G401 (cell line): ENCODE results near the gene WDR81. TPM values are rescaled to one million over a fixed set of nuclear protein-coding genes. Genes with fewer than 3 reads are reported as not detected.
"Not testable (repeated sequence)": the region's sequence is repeated elsewhere in the genome, so short reads cannot be mapped to it uniquely, and the experiment has no call there.

Experiments used
- DNase-seq: peaks from one replicate; pipeline ENCODE4 v3.0.0-alpha.2; 2015; ENCODE audit warnings: low spot score
- in situ Hi-C: cut with HindIII; loops from 2 replicates; pipeline ENCODE4 v1.10.0; 2016; ENCODE audit warnings: low sequenced_read_pairs, mixed read lengths
- total RNA-seq: library from RNA; depleted of rRNA; stranded (reverse); fragments of >200 nt; shearing (Covaris generic); gene quantifications from 2 replicates; pipeline ENCODE4 v1.2.3, GENCODE V29; 2014; rRNA removed

The WDR81 gene
- total RNA-seq, 1 experiment from 2014 or later = 29.9 TPM

DNA sequence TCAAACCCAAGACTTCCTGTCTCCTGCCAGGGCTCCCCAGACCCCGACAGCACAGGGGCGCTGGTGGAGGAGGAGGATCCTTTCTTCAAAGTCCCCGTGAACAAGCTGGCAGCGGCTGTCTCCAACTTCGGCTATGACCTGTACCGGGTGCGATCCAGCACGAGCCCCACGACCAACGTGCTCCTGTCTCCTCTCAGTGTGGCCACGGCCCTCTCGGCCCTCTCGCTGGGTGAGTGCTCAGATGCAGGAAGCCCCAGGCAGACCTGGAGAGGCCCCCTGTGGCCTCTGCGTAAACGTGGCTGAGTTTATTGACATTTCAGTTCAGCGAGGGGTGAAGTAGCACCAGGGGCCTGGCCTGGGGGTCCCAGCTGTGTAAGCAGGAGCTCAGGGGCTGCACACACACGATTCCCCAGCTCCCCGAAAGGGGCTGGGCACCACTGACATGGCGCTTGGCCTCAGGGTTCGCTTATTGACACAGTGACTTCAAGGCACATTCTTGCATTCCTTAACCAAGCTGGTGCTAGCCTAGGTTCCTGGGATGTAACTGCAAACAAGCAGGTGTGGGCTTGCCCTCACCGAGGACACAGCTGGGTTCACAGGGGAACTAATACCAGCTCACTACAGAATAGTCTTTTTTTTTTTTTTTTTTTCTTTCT, 45.4 kb downstream of the WDR81 start:
- no peak for DNase-seq

DNA sequence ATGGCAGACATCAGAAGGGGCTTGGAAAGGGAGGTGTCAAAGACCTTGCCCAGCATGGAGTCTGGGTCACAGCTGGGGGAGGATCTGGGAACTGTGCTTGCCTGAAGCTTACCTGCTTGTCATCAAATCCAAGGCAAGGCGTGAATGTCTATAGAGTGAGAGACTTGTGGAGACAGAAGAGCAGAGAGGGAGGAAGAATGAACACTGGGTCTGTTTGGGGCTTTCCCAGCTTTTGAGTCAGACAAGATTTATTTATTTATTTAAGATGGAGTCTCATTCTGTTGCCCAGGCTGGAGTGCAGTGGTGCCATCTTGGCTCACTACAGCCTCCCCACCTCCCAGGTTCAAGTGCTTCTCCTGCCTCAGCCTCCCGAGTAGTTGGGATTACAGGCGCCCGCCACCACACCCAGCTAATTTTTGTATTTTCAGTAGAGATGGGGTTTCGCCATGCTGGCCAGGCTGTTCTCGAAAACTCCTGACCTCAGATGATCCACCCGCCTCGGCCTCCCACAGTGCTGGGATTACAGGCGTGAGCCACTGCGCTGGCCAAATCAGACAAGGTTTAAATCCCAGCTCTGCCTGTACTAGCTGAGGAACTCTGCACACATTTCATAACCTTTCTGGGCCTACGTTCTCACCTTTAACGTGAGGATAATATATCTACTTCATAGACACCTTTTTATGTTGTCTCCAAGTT, 48.6 kb downstream of the WDR81 start:
- in situ Hi-C loops = not testable (repeated sequence)

More for the DNA sequence above, 45.4 kb downstream of the WDR81 start:
- in situ Hi-C loops = no loop called here

GRCh38 chr17:1773696-1774181, 49.2 kb downstream of the WDR81 start:
- no peak for DNase-seq
- in situ Hi-C loops = no loop called here

More for the DNA sequence above, 48.6 kb downstream of the WDR81 start:
- not testable (repeated sequence) for DNase-seq

- DNase-seq = no peak
- in situ Hi-C loops = no loop called here
Observed at GRCh38 chr17:1774390-1775176, 50.1 kb downstream of the WDR81 start.

DNA sequence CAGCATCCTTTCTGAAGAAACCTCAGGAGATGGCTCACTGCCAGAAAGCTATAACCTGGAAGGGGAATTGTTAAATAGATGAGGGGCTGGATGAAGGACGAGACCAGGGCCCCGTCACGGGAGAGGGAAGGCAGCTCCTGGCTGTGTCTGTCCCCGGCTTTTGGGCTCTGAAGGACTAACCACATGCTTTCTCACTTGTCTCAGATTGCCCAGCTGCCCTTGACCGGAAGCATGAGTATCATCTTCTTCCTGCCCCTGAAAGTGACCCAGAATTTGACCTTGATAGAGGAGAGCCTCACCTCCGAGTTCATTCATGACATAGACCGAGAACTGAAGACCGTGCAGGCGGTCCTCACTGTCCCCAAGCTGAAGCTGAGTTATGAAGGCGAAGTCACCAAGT, 51.8 kb downstream of the WDR81 start:
- DNase-seq = no peak
- in situ Hi-C loops = no loop called here

DNA sequence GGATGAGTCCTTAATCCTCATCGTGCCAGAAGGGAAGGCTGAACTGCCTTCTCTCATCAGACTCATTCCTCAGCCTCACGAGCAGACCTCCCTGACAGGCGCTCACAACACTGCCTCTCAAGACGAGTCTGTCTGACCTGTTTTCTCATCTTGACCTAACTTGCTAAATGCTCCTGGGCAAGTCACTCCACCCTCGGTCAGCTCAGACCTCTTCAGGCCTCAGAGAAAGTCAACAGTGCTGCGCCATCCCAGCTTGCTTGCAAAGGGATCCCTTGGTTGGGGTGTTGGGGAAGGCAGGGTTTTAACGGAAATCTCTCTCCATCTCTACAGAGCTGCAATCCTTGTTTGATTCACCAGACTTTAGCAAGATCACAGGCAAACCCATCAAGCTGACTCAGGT, 52.4 kb downstream of the WDR81 start:
- DNase-seq = no peak
- in situ Hi-C loops = no loop called here

DNA sequence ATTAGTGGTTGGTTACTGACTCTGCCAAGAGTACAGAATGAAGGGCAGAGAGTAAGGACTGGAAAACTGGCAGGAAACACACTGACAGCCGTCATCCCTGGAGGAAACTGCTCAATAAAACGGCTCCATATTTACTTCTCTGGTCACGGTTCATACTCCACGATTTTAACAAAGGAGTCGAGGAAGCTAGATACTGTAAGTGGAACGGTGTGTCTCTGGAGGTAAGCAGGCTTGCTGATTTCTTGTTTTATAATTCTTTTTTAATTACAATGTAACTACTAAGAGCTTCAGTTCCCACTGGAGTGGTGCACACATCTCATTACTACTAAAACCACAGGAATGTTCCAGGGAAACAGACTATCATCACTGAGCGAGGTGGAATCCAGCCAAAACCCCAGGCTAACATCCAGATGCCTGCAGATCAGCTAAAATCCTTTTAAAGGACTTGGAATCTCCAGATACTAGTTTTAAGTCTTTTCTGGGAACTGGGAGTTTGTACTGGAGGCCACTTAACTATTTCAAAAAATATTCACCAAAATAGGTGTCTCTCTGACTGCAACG, 55.1 kb downstream of the WDR81 start:
- DNase-seq = no peak
- in situ Hi-C loops = no loop called here

GRCh38 chr17:1782171-1782567, 57.7 kb downstream of the WDR81 start:
- DNase-seq = no peak
- in situ Hi-C loops = no loop called here

GRCh38 chr17:1783271-1783670, 58.8 kb downstream of the WDR81 start:
- DNase-seq = no peak

GRCh38 chr17:1783834-1784611, 59.5 kb downstream of the WDR81 start:
- peak; percentile 62 for DNase-seq
- in situ Hi-C loops = no loop called here

More at GRCh38 chr17:1783271-1783670, 58.8 kb downstream of the WDR81 start:
- in situ Hi-C loops = no loop called here

DNA sequence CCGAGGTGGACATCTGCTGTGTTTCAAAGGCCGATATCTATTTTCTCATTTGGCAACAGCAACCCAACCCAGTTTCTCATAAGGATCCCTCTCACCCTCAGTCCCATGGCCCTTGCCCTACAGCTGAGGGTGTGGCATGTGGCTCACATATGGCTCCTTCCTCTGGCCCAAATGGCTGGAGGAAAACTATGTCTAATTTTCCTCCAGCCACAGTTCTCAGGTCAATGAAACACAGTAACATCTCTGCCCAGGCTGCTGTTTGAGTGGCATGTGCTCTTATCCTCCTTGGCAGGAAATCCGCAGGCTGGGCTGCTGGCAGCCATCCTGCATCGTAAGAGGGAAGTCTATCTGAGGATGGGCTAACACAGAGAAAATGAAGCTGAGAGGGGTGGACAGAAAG, 61.4 kb downstream of the WDR81 start:
- in situ Hi-C loops = no loop called here
- no peak for DNase-seq

GRCh38 chr17:1786708-1787107, 62.2 kb downstream of the WDR81 start:
- DNase-seq = no peak
- in situ Hi-C loops = no loop called here

DNA sequence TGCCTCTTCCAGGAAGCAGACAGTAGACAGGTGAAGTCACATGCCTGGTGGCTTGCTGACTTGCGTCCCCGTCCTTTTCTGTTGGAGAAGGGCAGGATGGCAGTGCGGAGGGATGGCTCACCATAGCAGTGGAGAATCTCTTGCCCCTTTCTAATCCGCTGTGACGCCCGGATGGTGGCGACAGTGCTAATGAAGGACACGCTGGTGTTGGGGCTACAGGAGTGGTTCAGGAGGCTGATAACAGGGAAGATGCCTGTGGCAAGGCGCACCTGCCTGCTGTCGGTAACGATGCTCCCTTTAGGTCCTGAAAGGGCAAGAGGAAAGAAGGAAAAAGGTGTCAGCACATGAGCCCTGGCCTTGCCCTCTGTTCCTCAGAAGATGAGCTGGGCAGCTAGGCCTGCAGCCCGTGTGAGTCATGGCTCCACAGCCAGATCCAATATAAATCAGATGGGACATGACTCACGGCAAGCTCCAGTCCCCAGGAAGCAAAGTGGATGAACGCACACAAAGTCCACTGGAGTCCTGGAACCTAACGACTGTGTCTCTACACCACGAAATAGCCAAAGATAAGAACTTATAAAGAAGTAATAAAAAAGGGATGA, 62.9 kb downstream of the WDR81 start:
- DNase-seq = no peak
- in situ Hi-C loops = no loop called here

Other genes starting within 250 kb of the WDR81 start
- gene MYO1C, start 232.0 kb upstream of the WDR81 start, total RNA-seq = 85.0 and 94.1 TPM in 2 replicates
- 13.6 and 16.4 TPM in 2 replicates for gene INPP5K, start 208.1 kb upstream of the WDR81 start, total RNA-seq
- 42.1 and 95.3 TPM in 2 replicates for gene PITPNA, start 161.9 kb upstream of the WDR81 start, total RNA-seq
- 22.1 and 39.7 TPM in 2 replicates for gene SLC43A2, start 95.9 kb upstream of the WDR81 start, total RNA-seq
- 0.71 and 3.4 TPM in 2 replicates for gene SCARF1, start 79.0 kb upstream of the WDR81 start, total RNA-seq
- 9.5 and 36.1 TPM in 2 replicates for gene RILP, start 74.8 kb upstream of the WDR81 start, total RNA-seq
- 157 and 202 TPM in 2 replicates for gene PRPF8, start 39.8 kb upstream of the WDR81 start, total RNA-seq
- gene TLCD2, start 14.3 kb upstream of the WDR81 start, total RNA-seq = 1.2 TPM in 2 replicates
- gene SERPINF2, start 18.2 kb downstream of the WDR81 start, total RNA-seq = 2.4 and 3.0 TPM in 2 replicates
- gene SERPINF1, start 37.4 kb downstream of the WDR81 start, total RNA-seq = 465 and 509 TPM in 2 replicates
- 13.4 and 16.0 TPM in 2 replicates for gene SMYD4, start 105.2 kb downstream of the WDR81 start, total RNA-seq
- gene RPA1, start 105.3 kb downstream of the WDR81 start, total RNA-seq = 79.1 and 102 TPM in 2 replicates